Measurements from ENCODE around the gene HDDC3. TPM values are rescaled to one million over a fixed set of nuclear protein-coding genes. Genes with fewer than 3 reads are reported as not detected.

The HDDC3 gene
- total RNA-seq, 4 donors from 2014 or later: 12.0 to 21.1 (median 19.4) TPM

DNA sequence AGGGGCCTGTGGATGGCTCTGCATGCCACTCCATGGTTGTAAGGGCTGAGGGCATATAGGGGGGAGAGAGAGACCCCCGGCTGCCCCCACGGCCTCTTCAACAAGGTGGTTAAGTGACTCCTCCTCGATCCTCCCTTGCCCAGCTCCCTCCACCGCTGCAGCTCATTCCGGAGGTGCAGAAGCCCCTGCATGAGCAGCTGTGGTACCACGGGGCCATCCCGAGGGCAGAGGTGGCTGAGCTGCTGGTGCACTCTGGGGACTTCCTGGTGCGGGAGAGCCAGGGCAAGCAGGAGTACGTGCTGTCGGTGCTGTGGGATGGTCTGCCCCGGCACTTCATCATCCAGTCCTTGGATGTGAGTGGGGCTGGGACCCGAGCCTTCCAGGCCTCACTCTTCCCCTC, 41.5 kb downstream of the HDDC3 start:
- intact Hi-C loops (cut with DNase I; ENCODE audit: low total_unique reads): no loop called here
- no peak for DNase-seq (ENCODE audit: low spot score in 2 of 2)
- no peak overlapping the region for H3K4me3 ChIP-seq (ENCODE audit: low read depth, poor library complexity, severe bottlenecking)
- 88 to 92% methylated on average over 11 to 12 of the region's 12 CpGs for WGBS, 2 donors
- no peak for TF ChIP-seq POLR2A (IDR thresholded peaks at IDR 0.05)
- TF ChIP-seq, protein P1, sequence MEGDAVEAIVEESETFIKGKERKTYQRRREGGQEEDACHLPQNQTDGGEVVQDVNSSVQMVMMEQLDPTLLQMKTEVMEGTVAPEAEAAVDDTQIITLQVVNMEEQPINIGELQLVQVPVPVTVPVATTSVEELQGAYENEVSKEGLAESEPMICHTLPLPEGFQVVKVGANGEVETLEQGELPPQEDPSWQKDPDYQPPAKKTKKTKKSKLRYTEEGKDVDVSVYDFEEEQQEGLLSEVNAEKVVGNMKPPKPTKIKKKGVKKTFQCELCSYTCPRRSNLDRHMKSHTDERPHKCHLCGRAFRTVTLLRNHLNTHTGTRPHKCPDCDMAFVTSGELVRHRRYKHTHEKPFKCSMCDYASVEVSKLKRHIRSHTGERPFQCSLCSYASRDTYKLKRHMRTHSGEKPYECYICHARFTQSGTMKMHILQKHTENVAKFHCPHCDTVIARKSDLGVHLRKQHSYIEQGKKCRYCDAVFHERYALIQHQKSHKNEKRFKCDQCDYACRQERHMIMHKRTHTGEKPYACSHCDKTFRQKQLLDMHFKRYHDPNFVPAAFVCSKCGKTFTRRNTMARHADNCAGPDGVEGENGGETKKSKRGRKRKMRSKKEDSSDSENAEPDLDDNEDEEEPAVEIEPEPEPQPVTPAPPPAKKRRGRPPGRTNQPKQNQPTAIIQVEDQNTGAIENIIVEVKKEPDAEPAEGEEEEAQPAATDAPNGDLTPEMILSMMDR (IDR thresholded peaks at IDR 0.05): no peak

- no peak overlapping the region for H3K4me3 ChIP-seq (ENCODE audit: low read depth, poor library complexity, severe bottlenecking)
- DNase-seq (ENCODE audit: low spot score in 2 of 2): no peak
- intact Hi-C loops (cut with DNase I; ENCODE audit: low total_unique reads): loop anchor here (5.0 kb wide), 1 partner anchor 243 kb away; no protein-coding TSS in a partner anchor
- 92 to 94% methylated on average over 24 to 25 of the region's 31 CpGs for WGBS, 2 donors
- no peak for TF ChIP-seq POLR2A (IDR thresholded peaks at IDR 0.05)
- TF ChIP-seq, protein P1 (IDR thresholded peaks at IDR 0.05): no peak
Observed at GRCh38 chr15:90889736-90890456, 42.5 kb downstream of the HDDC3 start.

GRCh38 chr15:90889313-90889730, 43.0 kb downstream of the HDDC3 start:
- TF ChIP-seq POLR2A (IDR thresholded peaks at IDR 0.05): no peak
- no peak overlapping the region for H3K4me3 ChIP-seq (ENCODE audit: low read depth, poor library complexity, severe bottlenecking)
- intact Hi-C loops (cut with DNase I; ENCODE audit: low total_unique reads): loop anchor here (5.0 kb wide), 1 partner anchor 242 kb away; no protein-coding TSS in a partner anchor
- no peak for DNase-seq (ENCODE audit: low spot score in 2 of 2)
- WGBS, 2 donors: 81 to 89% methylated on average over 14 to 16 of the region's 18 CpGs

DNA sequence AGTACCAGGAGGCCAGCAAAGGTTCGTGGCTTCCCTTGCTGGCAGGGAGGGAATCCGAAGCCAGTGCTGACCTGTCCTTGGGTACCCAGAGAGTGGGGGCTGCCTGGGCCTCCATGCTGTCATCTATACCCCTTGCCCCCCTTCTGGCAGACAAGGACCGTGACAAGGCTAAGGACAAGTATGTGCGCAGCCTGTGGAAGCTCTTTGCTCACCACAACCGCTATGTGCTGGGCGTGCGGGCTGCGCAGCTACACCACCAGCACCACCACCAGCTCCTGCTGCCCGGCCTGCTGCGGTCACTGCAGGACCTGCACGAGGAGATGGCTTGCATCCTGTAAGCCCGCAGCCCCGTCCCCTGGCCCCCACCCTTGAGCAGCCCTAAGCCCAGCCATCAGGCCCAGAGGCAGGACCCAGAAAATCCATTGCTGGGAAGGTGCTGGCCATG, 45.3 kb downstream of the HDDC3 start:
- 86 to 95% methylated on average over 11 to 13 of the region's 13 CpGs for WGBS, 2 donors

DNA sequence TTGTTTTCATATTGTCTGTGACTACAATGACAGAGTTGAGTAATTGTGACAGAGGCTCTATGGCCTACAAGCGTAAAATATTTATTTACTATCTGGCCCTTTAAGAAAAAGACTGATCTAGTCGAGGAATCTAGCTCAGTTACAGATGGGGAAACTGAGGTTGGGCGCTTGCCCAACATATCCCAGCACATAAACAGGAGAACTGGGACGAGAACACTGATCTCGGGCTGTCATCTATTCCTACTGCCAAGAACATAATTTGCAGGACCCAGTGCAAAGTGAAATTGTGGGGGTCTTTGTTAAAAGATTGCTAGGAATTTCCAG, 46.1 kb downstream of the HDDC3 start:
- no peak for DNase-seq (ENCODE audit: low spot score in 2 of 2)
- WGBS, 2 donors: 21 to 24% methylated on average over 5 of the region's 5 CpGs
- TF ChIP-seq, protein P1 (IDR thresholded peaks at IDR 0.05): no peak
- no peak for TF ChIP-seq POLR2A (IDR thresholded peaks at IDR 0.05)
- intact Hi-C loops (cut with DNase I; ENCODE audit: low total_unique reads): loop anchor here (5.0 kb wide), 1 partner anchor 239 kb away; no protein-coding TSS in a partner anchor
- no peak overlapping the region for H3K4me3 ChIP-seq (ENCODE audit: low read depth, poor library complexity, severe bottlenecking)

More for the DNA sequence above, 45.3 kb downstream of the HDDC3 start:
- TF ChIP-seq POLR2A (IDR thresholded peaks at IDR 0.05): no peak
- intact Hi-C loops (cut with DNase I; ENCODE audit: low total_unique reads): loop anchor here (5.0 kb wide), 1 partner anchor 240 kb away; no protein-coding TSS in a partner anchor
- DNase-seq (ENCODE audit: low spot score in 2 of 2): no peak
- H3K4me3 ChIP-seq (ENCODE audit: low read depth, poor library complexity, severe bottlenecking): no peak overlapping the region

DNA sequence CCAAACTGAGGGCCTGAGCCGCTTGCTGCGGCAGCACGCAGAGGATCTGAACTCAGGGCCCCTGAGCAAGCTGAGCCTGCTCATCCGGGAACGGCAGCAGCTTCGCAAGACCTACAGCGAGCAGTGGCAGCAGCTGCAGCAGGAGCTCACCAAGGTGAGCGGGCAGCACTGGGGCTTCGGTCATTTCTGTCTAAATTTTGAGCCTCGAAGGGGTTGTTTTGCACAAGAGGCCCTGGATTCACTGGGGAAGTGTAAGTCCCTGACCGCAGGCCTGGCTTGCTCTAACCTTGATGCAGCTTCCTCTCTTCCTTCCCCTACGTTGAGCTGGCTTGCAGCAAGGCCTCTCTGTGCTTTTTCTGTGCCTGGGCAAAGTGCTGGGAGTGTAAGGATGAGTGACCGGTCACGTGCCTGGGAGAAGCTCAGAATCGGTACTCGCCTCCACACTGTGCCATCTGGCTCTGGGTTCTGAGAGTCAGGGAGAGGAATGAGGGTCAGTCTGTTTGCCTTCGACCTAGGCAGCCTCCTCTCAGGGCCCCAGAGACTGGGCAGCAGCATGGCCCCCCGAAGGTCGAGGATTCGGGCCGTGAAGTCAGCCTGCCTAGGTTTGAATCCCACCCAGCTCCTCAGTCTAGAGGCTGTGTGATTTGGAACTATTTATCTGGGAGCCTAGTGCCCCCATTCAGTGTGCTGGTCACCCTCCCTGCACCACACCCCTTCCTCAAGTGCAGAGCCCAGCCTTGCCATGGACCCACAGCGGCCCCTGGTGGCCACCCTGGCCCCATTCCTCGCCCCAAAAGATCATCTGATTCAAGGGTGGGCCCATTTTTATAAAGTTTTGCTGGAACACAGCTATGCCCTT, 46.7 kb downstream of the HDDC3 start:
- no peak overlapping the region for H3K4me3 ChIP-seq (ENCODE audit: low read depth, poor library complexity, severe bottlenecking)
- peak; percentile 75 to 97 for DNase-seq (ENCODE audit: low spot score in 2 of 2)
- TF ChIP-seq, protein P1 (IDR thresholded peaks at IDR 0.05): peak in 1 of 3 donors; percentile 89
- no peak for TF ChIP-seq POLR2A (IDR thresholded peaks at IDR 0.05)
- 31 to 58% methylated on average over 15 to 16 of the region's 23 CpGs for WGBS, 2 donors
- intact Hi-C loops (cut with DNase I; ENCODE audit: low total_unique reads): loop anchor here (5.0 kb wide), 1 partner anchor 238 kb away; no protein-coding TSS in a partner anchor

All from lower leg skin (tissue), 4 donors.